HepG2 (cell line): Measurements from ENCODE around the gene SAMD4B. TPM values are rescaled to one million over a fixed set of nuclear protein-coding genes. Genes with fewer than 3 reads are reported as not detected.
A peak's percentile ranks its signal among the peaks of the same experiment; 100 is the strongest.

ENCODE experiments used
- ATF5 ChIP-seq: sonication (generic); formaldehyde crosslinking; IDR thresholded peaks from 2 replicates; pipeline ENCODE4 v1.4.0; 2020; ENCODE audit warnings: mild to moderate bottlenecking, low read depth, missing genetic modification reagents
- CREM ChIP-seq, 2 experiments: sonication (generic) in 1 of 2; formaldehyde crosslinking in 1 of 2; IDR thresholded peaks; 2 replicates each; pipeline versions ENCODE4 v1.4.0 to v1.6.1; 2016 to 2020; ENCODE audit warnings: antibody characterized with exemption in 1 of 2, mild to moderate bottlenecking in 1 of 2, missing genetic modification reagents in 1 of 2
- ESRRA ChIP-seq: sonication (generic); formaldehyde crosslinking; IDR thresholded peaks from 2 replicates; pipeline ENCODE4 v1.5.1; 2020; ENCODE audit warnings: mild to moderate bottlenecking, low read depth, missing genetic modification reagents
- FOXO4 ChIP-seq: sonication (generic); formaldehyde crosslinking; conservative IDR thresholded peaks from 2 replicates; pipeline ENCODE4 v1.8.1; 2023; ENCODE audit warnings: missing genetic modification reagents
- GATA4 ChIP-seq: sonication (generic); IDR thresholded peaks from 2 replicates; pipeline ENCODE4 v1.6.1; 2016; ENCODE audit warnings: antibody characterized with exemption, low read depth, borderline replicate concordance
- MXD4 ChIP-seq: IDR thresholded peaks from 2 replicates; pipeline ENCODE4 v1.6.1; 2016; ENCODE audit warnings: mild to moderate bottlenecking, missing biosample characterization, missing genetic modification reagents
- NFYB ChIP-seq: sonication (generic); formaldehyde crosslinking; IDR thresholded peaks from 2 replicates; pipeline ENCODE4 v1.4.0; 2020; ENCODE audit warnings: missing genetic modification reagents
- PAX8 ChIP-seq: sonication (generic); formaldehyde crosslinking; IDR thresholded peaks from 2 replicates; pipeline ENCODE4 v1.8.0; 2022; ENCODE audit warnings: mild to moderate bottlenecking, missing genetic modification reagents, borderline replicate concordance
- REL ChIP-seq: sonication (generic); formaldehyde crosslinking; conservative IDR thresholded peaks from 2 replicates; pipeline ENCODE4 v1.8.0; 2022; ENCODE audit warnings: mild to moderate bottlenecking, missing genetic modification reagents, moderate library complexity
- TBX3 ChIP-seq: fragments of 450-650 bp; IDR thresholded peaks from 2 replicates; pipeline ENCODE4 v1.6.1; 2017; ENCODE audit warnings: antibody characterized with exemption, mild to moderate bottlenecking, inconsistent platforms, borderline replicate concordance
- XBP1 ChIP-seq: sonication (generic); formaldehyde crosslinking; IDR thresholded peaks from 2 replicates; pipeline ENCODE4 v1.5.0; 2020; ENCODE audit warnings: missing genetic modification reagents
- ZFP37 ChIP-seq: sonication (generic); formaldehyde crosslinking; IDR thresholded peaks from 2 replicates; pipeline ENCODE4 v1.4.0; 2020; ENCODE audit warnings: missing genetic modification reagents, borderline replicate concordance
- ZFP91 ChIP-seq: sonication (generic); formaldehyde crosslinking; IDR thresholded peaks from 2 replicates; pipeline ENCODE4 v1.9.0; 2022; ENCODE audit warnings: missing genetic modification reagents, mild to moderate bottlenecking, borderline replicate concordance
- ZIK1 ChIP-seq: sonication (generic); formaldehyde crosslinking; IDR thresholded peaks from 2 replicates; pipeline ENCODE4 v1.5.0; 2020; ENCODE audit warnings: mild to moderate bottlenecking, low read depth, missing genetic modification reagents, borderline replicate concordance
- ZNF205 ChIP-seq: IDR thresholded peaks from 2 replicates; pipeline ENCODE4 v1.6.1; 2018; ENCODE audit warnings: missing biosample characterization, missing genetic modification reagents
- ZNF496 ChIP-seq: sonication (generic); formaldehyde crosslinking; IDR thresholded peaks from 2 replicates; pipeline ENCODE4 v1.8.1; 2023; ENCODE audit warnings: mild to moderate bottlenecking, moderate library complexity, missing genetic modification reagents; ENCODE audit not compliant: insufficient replicate concordance
- ZNF547 ChIP-seq: sonication (generic); formaldehyde crosslinking; IDR thresholded peaks from 2 replicates; pipeline ENCODE4 v1.5.1; 2020; ENCODE audit warnings: mild to moderate bottlenecking, missing genetic modification reagents
- ZNF552 ChIP-seq: sonication (generic); formaldehyde crosslinking; IDR thresholded peaks from 2 replicates; pipeline ENCODE4 v1.9.0; 2022; ENCODE audit warnings: missing genetic modification reagents, mild to moderate bottlenecking, borderline replicate concordance
- ZNF761 ChIP-seq: sonication (generic); formaldehyde crosslinking; conservative IDR thresholded peaks from 2 replicates; pipeline ENCODE4 v1.4.0; 2020; ENCODE audit warnings: mild to moderate bottlenecking, missing genetic modification reagents
- ZNF83 ChIP-seq: sonication (generic); formaldehyde crosslinking; IDR thresholded peaks from 2 replicates; pipeline ENCODE4 v1.4.0; 2020; ENCODE audit warnings: missing genetic modification reagents, mild to moderate bottlenecking, borderline replicate concordance
- ZZZ3 ChIP-seq: sonication (generic); formaldehyde crosslinking; IDR thresholded peaks from 2 replicates; pipeline ENCODE4 v1.4.0; 2020; ENCODE audit warnings: missing genetic modification reagents, mild to moderate bottlenecking, borderline replicate concordance
- polyA plus RNA-seq, 8 experiments: library from polyadenylated mRNA; depleted of rRNA in 3 of 8; stranded (reverse) in 7 of 8; unstranded in 1 of 8; fragments of >200 nt; fragmentation: Illumina TruSeq in 4 of 8; extraction: Trizol in 4 of 8; gene quantifications; 2 replicates each; pipeline versions ENCODE4 v1.2.1 to v1.2.3, GENCODE V29; 2011 to 2016; ENCODE audit warnings: low read depth in 4 of 8, missing spikeins in 1 of 8, mixed read lengths in 1 of 8; ENCODE audit not compliant: insufficient read depth in 1 of 8
- total RNA-seq, 5 experiments: library from RNA; depleted of rRNA; stranded (reverse); fragments of >200 nt; fragmentation: Illumina TruSeq; extraction: Trizol; gene quantifications; 2 replicates each; pipeline ENCODE4 v1.2.3, GENCODE V29; 2016; ENCODE audit warnings: low read depth in 1 of 5
- TF ChIP-seq, protein P1 (sequence below): fragments of 450-650 bp; IDR thresholded peaks from 2 replicates; pipeline ENCODE4 v1.6.1; 2017
- TF ChIP-seq, protein P2 (sequence below): sonication (generic); formaldehyde crosslinking; IDR thresholded peaks from 2 replicates; pipeline ENCODE4 v1.5.0; 2020; ENCODE audit warnings: missing genetic modification reagents

The SAMD4B gene
- total and polyA plus RNA-seq, 2 of the 13 experiments (the other 11 are each of a cell fraction or from before 2014, with no cell fraction given), result 26.0 to 31.8 TPM

DNA sequence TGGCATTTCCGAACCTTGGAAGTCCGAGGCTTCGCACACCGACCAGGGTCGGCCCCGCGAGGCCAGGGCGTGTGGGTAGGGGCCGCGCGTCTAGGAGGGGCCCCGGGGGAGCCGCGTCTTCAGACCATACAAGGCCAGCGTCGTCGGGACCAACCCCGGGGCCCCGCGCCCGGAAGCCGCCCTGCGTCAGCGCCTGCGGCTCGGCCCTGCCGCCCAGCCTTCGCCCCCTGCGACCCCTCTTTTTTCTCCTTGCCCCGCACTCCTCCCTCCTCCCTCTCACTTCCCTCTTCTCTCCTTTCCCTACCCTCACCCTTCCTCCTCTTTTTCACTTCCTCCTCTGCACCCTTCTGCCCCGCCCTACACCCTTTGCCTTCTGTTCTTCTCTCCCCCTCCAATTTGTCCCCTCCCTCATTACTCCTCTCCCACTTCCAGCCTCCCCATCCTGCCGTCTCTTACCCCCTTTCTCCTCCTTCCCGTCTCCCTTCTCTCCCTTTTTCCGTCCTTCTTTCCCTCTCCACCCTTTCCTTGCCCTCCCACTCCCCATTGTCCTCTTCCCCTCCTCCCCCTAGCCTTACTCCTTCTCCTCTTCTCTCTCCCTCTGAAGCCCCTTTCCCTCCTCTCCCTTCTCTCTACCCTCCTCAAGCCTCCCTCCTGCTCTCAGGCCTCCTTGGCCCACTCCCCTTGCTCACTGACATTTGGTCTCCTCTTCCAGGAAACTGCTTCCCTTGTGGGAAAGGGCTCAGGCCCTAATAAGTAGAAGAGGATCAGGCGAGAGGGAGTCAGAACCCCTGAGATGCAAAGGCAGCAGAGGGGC lies 68.0 kb downstream of the SAMD4B start (continued):
- 0 out of 2 replicates have a peak, but pooled peaks have one; percentile 13 for TF ChIP-seq ZIK1 (CRISPR knock-in tag)
- TF ChIP-seq ZNF83, result no peak
- TF ChIP-seq ATF5, result 0 out of 2 replicates have a peak, but pooled peaks have one; percentile 53
- TF ChIP-seq TBX3, result no peak
- TF ChIP-seq PAX8 (CRISPR knock-in tag), result no peak
- 0 out of 2 replicates have a peak, but pooled peaks have one; percentile 47 for TF ChIP-seq ZZZ3 (CRISPR knock-in tag)
- peak; percentile 67; the same call in 1 of the 2 replicates for TF ChIP-seq ZNF761 (CRISPR knock-in tag)
- TF ChIP-seq ESRRA (CRISPR knock-in tag), result no peak
- TF ChIP-seq, protein P1, sequence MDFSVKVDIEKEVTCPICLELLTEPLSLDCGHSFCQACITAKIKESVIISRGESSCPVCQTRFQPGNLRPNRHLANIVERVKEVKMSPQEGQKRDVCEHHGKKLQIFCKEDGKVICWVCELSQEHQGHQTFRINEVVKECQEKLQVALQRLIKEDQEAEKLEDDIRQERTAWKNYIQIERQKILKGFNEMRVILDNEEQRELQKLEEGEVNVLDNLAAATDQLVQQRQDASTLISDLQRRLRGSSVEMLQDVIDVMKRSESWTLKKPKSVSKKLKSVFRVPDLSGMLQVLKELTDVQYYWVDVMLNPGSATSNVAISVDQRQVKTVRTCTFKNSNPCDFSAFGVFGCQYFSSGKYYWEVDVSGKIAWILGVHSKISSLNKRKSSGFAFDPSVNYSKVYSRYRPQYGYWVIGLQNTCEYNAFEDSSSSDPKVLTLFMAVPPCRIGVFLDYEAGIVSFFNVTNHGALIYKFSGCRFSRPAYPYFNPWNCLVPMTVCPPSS, result no peak
- no peak; the same call in 1 of the 2 replicates for TF ChIP-seq NFYB (CRISPR knock-in tag)
- no peak for TF ChIP-seq ZNF552 (CRISPR knock-in tag)
- no peak for TF ChIP-seq CREM (IDR thresholded peaks at IDR 0.05)
- TF ChIP-seq CREM (CRISPR knock-in tag; IDR thresholded peaks at IDR 0.05), result no peak
- TF ChIP-seq FOXO4, result no peak
- no peak for TF ChIP-seq MXD4
- no peak for TF ChIP-seq XBP1
- TF ChIP-seq ZNF547 (CRISPR knock-in tag), result no peak
- 0 out of 2 replicates have a peak, but pooled peaks have one; percentile 42 for TF ChIP-seq ZFP37 (CRISPR knock-in tag)
- no peak for TF ChIP-seq ZNF205 (CRISPR knock-in tag)
- peak; percentile 74; the same call in 1 of the 2 replicates for TF ChIP-seq ZFP91 (CRISPR knock-in tag)
- TF ChIP-seq ZNF496 (CRISPR knock-in tag), result no peak
- 0 out of 2 replicates have a peak, but pooled peaks have one; percentile 50 for TF ChIP-seq REL (CRISPR knock-in tag)
- TF ChIP-seq GATA4, result no peak
- TF ChIP-seq, protein P2, sequence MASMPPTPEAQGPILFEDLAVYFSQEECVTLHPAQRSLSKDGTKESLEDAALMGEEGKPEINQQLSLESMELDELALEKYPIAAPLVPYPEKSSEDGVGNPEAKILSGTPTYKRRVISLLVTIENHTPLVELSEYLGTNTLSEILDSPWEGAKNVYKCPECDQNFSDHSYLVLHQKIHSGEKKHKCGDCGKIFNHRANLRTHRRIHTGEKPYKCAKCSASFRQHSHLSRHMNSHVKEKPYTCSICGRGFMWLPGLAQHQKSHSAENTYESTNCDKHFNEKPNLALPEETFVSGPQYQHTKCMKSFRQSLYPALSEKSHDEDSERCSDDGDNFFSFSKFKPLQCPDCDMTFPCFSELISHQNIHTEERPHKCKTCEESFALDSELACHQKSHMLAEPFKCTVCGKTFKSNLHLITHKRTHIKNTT (CRISPR knock-in tag), result no peak
